Measurements from ENCODE around the gene COG3.

DNA sequence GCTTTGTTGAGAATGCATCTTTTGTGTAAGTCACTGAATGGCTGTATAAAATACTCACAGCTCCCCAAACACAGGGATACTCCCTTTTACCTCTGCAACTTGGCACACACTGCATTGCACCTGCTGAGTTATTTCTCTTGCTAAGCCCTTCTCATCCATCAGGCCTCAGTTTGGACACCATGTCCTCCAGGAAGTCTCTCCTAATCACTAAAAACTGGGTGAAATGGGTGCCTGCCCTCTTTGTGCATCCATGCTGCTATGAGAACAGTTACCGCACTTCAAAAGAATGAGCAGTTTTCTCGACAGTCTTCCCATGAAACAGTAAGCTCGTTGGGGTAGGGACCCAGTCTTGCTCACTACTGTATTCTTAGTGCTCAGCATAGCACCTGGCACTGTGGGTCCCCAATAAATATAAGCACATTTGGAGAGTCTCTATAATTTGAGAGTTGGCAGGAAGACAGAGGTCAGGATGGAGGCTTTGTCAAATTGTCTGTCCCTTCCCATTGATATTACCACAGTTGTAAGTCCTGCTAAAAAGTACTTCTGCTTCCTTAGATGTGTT, 41.9 kb upstream of the COG3 start:
- TF ChIP-seq, protein P1, sequence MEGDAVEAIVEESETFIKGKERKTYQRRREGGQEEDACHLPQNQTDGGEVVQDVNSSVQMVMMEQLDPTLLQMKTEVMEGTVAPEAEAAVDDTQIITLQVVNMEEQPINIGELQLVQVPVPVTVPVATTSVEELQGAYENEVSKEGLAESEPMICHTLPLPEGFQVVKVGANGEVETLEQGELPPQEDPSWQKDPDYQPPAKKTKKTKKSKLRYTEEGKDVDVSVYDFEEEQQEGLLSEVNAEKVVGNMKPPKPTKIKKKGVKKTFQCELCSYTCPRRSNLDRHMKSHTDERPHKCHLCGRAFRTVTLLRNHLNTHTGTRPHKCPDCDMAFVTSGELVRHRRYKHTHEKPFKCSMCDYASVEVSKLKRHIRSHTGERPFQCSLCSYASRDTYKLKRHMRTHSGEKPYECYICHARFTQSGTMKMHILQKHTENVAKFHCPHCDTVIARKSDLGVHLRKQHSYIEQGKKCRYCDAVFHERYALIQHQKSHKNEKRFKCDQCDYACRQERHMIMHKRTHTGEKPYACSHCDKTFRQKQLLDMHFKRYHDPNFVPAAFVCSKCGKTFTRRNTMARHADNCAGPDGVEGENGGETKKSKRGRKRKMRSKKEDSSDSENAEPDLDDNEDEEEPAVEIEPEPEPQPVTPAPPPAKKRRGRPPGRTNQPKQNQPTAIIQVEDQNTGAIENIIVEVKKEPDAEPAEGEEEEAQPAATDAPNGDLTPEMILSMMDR (conservative IDR thresholded peaks at IDR 0.05): no peak
- TF ChIP-seq ZFX (IDR thresholded peaks at IDR 0.05): no peak

All from C4-2B (cell line).